Measurements from ENCODE around the gene CYSRT1. TPM values are rescaled to one million over a fixed set of nuclear protein-coding genes. Genes with fewer than 3 reads are reported as not detected.

Gene CYSRT1
- total RNA-seq, 1 experiment from 2014 or later, result 0.21 TPM

DNA sequence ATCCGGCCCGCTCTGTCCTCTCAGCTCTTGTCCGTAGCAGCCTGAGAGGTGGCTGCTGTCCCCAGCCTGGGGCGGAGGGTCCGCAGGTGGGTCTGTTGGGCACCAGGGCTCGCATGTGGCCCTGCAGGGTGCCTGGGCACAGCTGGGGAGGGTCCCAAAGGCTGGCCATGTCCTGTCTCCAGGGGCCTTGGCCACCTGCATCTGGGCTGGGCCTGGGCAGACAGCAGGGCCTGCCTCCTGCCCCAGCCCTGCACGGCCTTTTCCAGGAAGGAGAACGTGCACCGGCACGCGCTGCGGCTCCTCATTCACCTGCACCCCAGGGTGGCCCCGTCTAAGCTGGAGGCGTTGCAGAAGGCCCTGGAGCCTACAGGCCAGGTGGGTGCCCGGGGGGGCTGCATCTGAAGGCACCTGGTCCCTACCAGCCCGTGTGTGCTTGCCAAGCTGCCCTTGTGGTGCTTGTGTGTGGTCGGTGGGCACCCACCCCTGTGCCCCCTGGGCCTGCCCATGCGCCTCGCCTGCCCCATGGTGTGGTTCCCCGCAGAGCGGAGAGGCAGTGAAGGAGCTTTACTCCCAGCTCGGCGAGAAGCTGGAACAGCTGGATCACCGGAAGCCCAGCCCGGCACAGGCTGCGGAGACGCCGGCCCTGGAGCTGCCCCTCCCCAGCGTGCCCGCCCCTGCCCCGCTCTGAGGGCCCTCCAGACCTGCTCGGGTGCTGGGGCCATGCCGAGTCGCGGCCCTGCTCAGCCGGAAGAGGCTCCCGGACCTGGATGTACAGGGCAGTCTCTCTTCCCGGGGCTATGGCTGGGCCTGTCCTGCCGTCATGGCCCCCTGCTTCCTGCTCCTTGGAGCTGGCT lies 47.5 kb downstream of the CYSRT1 start:
- DNase-seq (ENCODE audit: low read depth, low spot score), result no peak
- in situ Hi-C loops (cut with HindIII; ENCODE audit: low pct_unique_long_range_greater_than_20kb, low sequenced_read_pairs), result no loop called here

DNA sequence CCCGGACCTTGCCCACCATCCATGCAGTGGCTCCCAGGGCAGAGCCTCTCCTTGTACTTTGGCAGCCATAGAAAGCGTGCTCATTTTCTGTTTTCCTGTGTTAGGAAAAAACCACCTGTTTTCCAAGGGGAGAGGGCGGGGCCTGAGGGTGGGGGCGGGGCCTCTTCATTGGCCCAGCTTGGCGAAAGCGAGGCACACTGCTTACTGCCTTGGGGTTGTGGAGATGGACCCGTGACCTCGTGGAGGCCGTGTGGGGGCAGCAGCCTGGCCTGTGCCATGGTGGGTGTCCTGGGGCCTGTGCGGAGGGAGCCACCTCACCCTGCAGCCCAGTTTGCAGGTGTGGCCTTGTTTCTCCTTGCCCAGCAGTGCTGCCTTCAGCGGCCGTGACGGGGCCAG lies 48.1 kb downstream of the CYSRT1 start:
- no peak for DNase-seq (ENCODE audit: low read depth, low spot score)
- in situ Hi-C loops (cut with HindIII; ENCODE audit: low pct_unique_long_range_greater_than_20kb, low sequenced_read_pairs), result no loop called here

GRCh38 chr9:137273611-137274320 lies 48.8 kb downstream of the CYSRT1 start:
- no peak for DNase-seq (ENCODE audit: low read depth, low spot score)
- in situ Hi-C loops (cut with HindIII; ENCODE audit: low pct_unique_long_range_greater_than_20kb, low sequenced_read_pairs), result no loop called here

DNA sequence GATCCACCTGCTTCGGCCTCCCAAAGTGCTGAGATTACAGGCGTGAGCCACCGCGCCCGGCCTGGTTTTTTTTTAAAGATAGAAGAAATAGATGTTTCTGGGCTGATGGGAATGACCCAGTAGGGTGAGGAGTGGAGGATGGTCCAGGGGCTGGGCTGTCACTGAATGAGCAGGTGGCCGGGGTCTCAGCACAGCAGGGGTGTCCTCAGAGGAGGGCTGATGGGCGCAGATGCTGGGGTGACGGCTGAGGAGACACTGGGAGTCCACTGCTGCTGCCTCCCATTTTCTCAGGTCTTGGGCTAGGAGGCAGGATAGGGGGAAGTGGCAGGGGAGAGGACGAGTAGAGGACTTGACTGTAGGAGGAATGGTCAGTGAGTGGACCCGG lies 50.2 kb downstream of the CYSRT1 start:
- no peak for DNase-seq (ENCODE audit: low read depth, low spot score)
- in situ Hi-C loops (cut with HindIII; ENCODE audit: low pct_unique_long_range_greater_than_20kb, low sequenced_read_pairs), result no loop called here

Other genes starting within 250 kb of the CYSRT1 start
- gene PTGDS, start 247.7 kb upstream of the CYSRT1 start, total RNA-seq (2014; rRNA removed; shearing (Covaris generic)), result not detected in 2 replicates
- gene LCNL1, start 242.2 kb upstream of the CYSRT1 start, total RNA-seq (2014; rRNA removed; shearing (Covaris generic)), result not detected in 2 replicates
- 31.7 and 46.0 TPM in 2 replicates for gene PAXX, start 232.8 kb upstream of the CYSRT1 start, total RNA-seq (2014; rRNA removed; shearing (Covaris generic))
- gene CLIC3, start 228.6 kb upstream of the CYSRT1 start, total RNA-seq (2014; rRNA removed; shearing (Covaris generic)), result not detected in 2 replicates
- 8.6 and 9.5 TPM in 2 replicates for gene ABCA2, start 196.9 kb upstream of the CYSRT1 start, total RNA-seq (2014; rRNA removed; shearing (Covaris generic))
- gene FUT7, start 193.1 kb upstream of the CYSRT1 start, total RNA-seq (2014; rRNA removed; shearing (Covaris generic)), result not detected in 2 replicates
- gene NPDC1, start 179.0 kb upstream of the CYSRT1 start, total RNA-seq (2014; rRNA removed; shearing (Covaris generic)), result 2.2 and 3.5 TPM in 2 replicates
- not detected in 2 replicates for gene ENTPD2, start 171.1 kb upstream of the CYSRT1 start, total RNA-seq (2014; rRNA removed; shearing (Covaris generic))
- 8.1 and 8.7 TPM in 2 replicates for gene SAPCD2, start 154.6 kb upstream of the CYSRT1 start, total RNA-seq (2014; rRNA removed; shearing (Covaris generic))
- 22.5 and 23.4 TPM in 2 replicates for gene UAP1L1, start 147.7 kb upstream of the CYSRT1 start, total RNA-seq (2014; rRNA removed; shearing (Covaris generic))
- 84.8 and 85.2 TPM in 2 replicates for gene MAN1B1, start 138.2 kb upstream of the CYSRT1 start, total RNA-seq (2014; rRNA removed; shearing (Covaris generic))
- gene DPP7, start 110.4 kb upstream of the CYSRT1 start, total RNA-seq (2014; rRNA removed; shearing (Covaris generic)), result 171 and 178 TPM in 2 replicates
- gene GRIN1, start 86.0 kb upstream of the CYSRT1 start, total RNA-seq (2014; rRNA removed; shearing (Covaris generic)), result 0.05 TPM in 1 of 2 replicates, not detected in the other
- gene LRRC26, start 55.1 kb upstream of the CYSRT1 start, total RNA-seq (2014; rRNA removed; shearing (Covaris generic)), result 0.40 TPM in 1 of 2 replicates, not detected in the other
- not detected in 2 replicates for gene TMEM210, start 53.1 kb upstream of the CYSRT1 start, total RNA-seq (2014; rRNA removed; shearing (Covaris generic))
- 9.0 and 12.0 TPM in 2 replicates for gene ANAPC2, start 36.6 kb upstream of the CYSRT1 start, total RNA-seq (2014; rRNA removed; shearing (Covaris generic))
- 59.2 and 60.9 TPM in 2 replicates for gene SSNA1, start 36.5 kb upstream of the CYSRT1 start, total RNA-seq (2014; rRNA removed; shearing (Covaris generic))
- gene TPRN, start 24.4 kb upstream of the CYSRT1 start, total RNA-seq (2014; rRNA removed; shearing (Covaris generic)), result 8.6 and 9.3 TPM in 2 replicates
- 38.3 and 44.1 TPM in 2 replicates for gene TMEM203, start 19.5 kb upstream of the CYSRT1 start, total RNA-seq (2014; rRNA removed; shearing (Covaris generic))
- gene NDOR1, start 19.5 kb upstream of the CYSRT1 start, total RNA-seq (2014; rRNA removed; shearing (Covaris generic)), result 5.1 and 6.4 TPM in 2 replicates
- not detected in 2 replicates for gene RNF208, start 2.9 kb upstream of the CYSRT1 start, total RNA-seq (2014; rRNA removed; shearing (Covaris generic))
- gene RNF224, start 2.3 kb downstream of the CYSRT1 start, total RNA-seq (2014; rRNA removed; shearing (Covaris generic)), result not detected in 2 replicates
- not detected in 2 replicates for gene SLC34A3, start 5.7 kb downstream of the CYSRT1 start, total RNA-seq (2014; rRNA removed; shearing (Covaris generic))
- 66.1 and 81.2 TPM in 2 replicates for gene TUBB4B, start 16.1 kb downstream of the CYSRT1 start, total RNA-seq (2014; rRNA removed; shearing (Covaris generic))
- gene STPG3, start 26.1 kb downstream of the CYSRT1 start, total RNA-seq (2014; rRNA removed; shearing (Covaris generic)), result not detected in 2 replicates
- 47.3 and 47.4 TPM in 2 replicates for gene NELFB, start 30.2 kb downstream of the CYSRT1 start, total RNA-seq (2014; rRNA removed; shearing (Covaris generic))
- 0.03 and 0.13 TPM in 2 replicates for gene TOR4A, start 52.6 kb downstream of the CYSRT1 start, total RNA-seq (2014; rRNA removed; shearing (Covaris generic))
- gene NRARP, start 77.1 kb downstream of the CYSRT1 start, total RNA-seq (2014; rRNA removed; shearing (Covaris generic)), result 0.50 and 0.67 TPM in 2 replicates
- gene EXD3, start 198.0 kb downstream of the CYSRT1 start, total RNA-seq (2014; rRNA removed; shearing (Covaris generic)), result 1.4 and 1.7 TPM in 2 replicates
- 0.55 and 0.75 TPM in 2 replicates for gene NOXA1, start 198.2 kb downstream of the CYSRT1 start, total RNA-seq (2014; rRNA removed; shearing (Covaris generic))
- not detected in 2 replicates for gene ENTPD8, start 216.2 kb downstream of the CYSRT1 start, total RNA-seq (2014; rRNA removed; shearing (Covaris generic))
- 22.4 and 25.5 TPM in 2 replicates for gene NSMF, start 234.2 kb downstream of the CYSRT1 start, total RNA-seq (2014; rRNA removed; shearing (Covaris generic))